Endometrial microvascular endothelial cells (primary cell): ENCODE results near the gene ELOVL3. TPM values are rescaled to one million over a fixed set of nuclear protein-coding genes. Genes with fewer than 3 reads are reported as not detected.
"Not testable (repeated sequence)": the region's sequence is repeated elsewhere in the genome, so short reads cannot be mapped to it uniquely, and the experiment has no call there.

Source experiments
- in situ Hi-C: cut with HindIII; loops from 2 replicates; pipeline ENCODE4 v1.10.0; 2017; ENCODE audit warnings: low sequenced_read_pairs, low pct_unique_long_range_greater_than_20kb; ENCODE audit errors: inconsistent ontology term
- total RNA-seq: library from RNA; depleted of rRNA; stranded (reverse); fragments of >200 nt; gene quantifications from one replicate; pipeline ENCODE4 v1.2.3, GENCODE V29; 2015; ENCODE audit errors: inconsistent ontology term

The ELOVL3 gene, protein sequence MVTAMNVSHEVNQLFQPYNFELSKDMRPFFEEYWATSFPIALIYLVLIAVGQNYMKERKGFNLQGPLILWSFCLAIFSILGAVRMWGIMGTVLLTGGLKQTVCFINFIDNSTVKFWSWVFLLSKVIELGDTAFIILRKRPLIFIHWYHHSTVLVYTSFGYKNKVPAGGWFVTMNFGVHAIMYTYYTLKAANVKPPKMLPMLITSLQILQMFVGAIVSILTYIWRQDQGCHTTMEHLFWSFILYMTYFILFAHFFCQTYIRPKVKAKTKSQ
- not detected for total RNA-seq

DNA sequence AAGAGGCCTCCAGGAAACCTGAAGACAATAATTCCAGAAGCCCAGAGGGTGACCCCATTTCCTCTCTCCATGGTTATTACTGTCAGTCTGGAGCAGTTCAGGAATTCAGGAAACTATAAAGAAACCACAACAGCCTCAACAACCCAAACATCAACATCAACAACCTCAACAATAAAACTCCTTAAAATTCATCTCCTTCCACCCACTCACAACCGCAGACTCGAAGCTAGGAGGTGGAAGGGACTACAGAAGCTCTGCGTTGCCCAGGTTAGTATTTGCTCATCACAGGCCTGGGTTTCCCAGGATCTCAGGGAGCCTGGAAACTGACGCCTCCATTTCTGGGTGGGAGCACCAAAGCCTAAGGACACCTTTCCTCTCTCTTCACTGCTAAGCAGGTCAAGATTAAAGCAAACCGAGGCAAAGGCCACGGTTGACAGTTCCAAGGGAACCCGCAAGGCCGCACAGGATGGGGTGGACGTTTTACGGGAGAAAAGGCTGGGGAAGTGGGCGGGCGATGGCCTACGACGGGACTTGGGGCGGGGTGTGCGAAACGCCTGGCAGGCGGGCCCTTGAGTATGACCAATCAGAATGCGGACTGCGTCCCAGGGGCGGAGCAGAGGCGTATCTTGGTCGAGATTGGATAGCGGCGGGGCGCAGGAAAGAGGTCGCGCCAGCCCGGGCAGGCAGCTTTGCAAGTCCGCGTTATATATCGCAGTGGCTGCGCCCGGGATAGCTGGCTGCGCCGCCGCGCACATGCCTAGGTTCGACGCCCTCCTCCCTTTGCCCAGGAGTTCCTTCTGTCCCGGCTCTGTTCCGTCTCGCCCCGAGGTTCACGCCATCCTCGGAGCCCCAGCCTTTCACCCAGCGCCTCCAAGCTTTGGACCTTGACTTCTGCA, at the start of gene ELOVL3:
Gene ELOVL3, plus strand, starts transcription at position 654 of the 896 bp plus-strand sequence. CDS start 250 bp downstream, outside the sequence.
- in situ Hi-C loops, result loop anchor here (5.0 kb wide), 2 partner anchors 36 to 146 kb away; no protein-coding TSS in a partner anchor

DNA sequence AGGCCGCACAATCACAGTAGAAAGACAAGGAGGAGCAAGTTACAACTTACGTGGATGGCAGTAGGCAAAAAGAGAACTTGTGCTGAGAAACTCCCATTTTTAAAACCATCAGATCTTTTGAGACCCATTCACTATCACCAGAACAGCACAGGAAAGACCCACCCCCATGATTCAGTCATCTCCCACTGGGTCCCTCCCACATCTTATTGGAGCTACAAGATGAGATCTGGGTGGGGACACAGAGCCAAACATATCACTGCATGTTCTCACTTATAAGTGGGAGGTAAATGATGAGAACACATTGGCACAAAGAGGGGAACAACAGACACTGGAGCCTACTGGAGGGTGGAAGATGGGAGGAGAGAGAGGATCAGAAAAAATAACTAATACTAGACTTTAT, 41.5 kb upstream of the ELOVL3 start:
- in situ Hi-C loops, result no loop called here

DNA sequence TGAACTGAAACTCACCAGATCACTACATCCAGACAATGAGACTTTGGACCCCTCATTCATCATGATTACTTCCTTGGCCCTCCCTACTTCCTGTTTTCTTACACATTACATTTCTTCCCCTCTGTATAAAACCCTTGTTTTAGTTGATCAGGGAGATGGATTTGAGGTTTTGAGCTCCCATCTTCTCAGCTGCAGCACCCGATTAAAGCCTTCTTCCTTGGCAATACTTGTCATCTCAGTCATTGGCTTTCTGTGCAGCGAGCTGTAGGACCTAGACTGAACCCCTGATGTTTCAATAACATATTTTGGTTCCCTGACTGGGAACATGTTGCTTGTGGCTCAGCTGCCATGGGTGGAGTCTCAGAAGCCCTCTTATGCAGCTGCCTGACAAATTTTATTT, 40.8 kb upstream of the ELOVL3 start:
- in situ Hi-C loops, result no loop called here

DNA sequence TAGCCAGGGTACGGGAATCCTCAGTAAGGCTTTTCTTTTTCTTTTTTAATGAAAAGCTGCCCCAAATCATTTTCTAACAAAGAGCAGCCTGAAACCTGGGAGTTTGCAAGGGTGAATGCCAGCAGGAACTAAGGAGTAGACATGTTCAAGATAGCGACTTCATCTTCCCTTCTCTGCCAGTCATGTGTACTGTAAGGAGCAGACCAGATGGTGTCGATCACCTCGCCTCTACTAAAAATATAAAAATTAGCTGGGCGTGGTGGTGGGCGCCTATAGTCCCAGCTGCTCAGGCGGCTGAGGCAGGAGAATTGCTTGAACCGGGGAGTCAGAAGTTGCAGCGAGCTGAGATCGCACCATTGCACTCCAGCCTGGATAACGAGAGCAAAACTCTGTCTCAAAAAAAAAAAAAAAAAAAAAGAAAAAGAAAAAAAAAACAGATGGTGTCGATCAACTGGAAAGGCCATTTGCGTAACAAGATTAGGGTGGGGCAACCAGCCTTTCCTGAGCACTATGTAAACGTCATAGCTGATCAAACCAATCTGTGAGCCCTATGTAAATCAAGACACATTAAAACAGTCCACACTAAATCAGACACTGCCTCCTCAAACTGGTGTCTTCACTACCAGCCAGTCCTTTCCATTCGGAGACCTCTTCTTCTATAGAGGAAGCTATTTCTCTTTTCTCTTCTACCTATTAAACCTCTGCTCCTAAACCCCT, 40.1 kb upstream of the ELOVL3 start:
- in situ Hi-C loops, result no loop called here

DNA sequence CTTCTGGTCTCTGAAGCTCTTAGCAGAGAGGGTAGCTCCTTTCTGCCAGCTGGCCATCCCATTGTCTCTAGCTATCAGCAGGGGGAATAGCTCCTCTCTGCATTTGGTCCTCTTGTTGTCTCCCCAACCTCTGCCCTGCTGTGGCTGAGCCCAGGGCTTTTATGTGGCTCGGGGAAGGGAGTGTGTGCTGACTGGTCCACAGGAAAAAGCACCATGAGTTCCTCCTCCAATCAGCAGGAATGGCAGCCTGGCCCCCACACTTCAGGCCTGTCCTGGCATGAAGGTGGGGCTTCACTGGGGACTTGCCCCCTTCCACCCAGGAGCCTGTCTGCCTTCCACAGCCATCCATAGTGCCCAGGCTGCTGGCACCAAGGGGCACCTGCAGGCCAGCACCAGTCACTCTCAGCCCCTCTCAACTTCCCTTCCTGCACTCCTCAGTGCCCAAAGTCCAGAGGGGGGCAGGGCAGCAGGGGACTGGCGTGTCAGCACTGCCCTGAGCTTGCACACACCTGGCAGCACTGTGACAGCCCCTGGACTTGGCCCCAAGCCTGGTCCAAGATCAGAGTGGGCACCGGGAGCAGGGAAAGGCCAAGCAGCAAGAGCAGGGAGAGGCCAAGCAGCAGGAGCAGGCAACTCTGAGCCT, 37.7 kb upstream of the ELOVL3 start:
- in situ Hi-C loops, result no loop called here

DNA sequence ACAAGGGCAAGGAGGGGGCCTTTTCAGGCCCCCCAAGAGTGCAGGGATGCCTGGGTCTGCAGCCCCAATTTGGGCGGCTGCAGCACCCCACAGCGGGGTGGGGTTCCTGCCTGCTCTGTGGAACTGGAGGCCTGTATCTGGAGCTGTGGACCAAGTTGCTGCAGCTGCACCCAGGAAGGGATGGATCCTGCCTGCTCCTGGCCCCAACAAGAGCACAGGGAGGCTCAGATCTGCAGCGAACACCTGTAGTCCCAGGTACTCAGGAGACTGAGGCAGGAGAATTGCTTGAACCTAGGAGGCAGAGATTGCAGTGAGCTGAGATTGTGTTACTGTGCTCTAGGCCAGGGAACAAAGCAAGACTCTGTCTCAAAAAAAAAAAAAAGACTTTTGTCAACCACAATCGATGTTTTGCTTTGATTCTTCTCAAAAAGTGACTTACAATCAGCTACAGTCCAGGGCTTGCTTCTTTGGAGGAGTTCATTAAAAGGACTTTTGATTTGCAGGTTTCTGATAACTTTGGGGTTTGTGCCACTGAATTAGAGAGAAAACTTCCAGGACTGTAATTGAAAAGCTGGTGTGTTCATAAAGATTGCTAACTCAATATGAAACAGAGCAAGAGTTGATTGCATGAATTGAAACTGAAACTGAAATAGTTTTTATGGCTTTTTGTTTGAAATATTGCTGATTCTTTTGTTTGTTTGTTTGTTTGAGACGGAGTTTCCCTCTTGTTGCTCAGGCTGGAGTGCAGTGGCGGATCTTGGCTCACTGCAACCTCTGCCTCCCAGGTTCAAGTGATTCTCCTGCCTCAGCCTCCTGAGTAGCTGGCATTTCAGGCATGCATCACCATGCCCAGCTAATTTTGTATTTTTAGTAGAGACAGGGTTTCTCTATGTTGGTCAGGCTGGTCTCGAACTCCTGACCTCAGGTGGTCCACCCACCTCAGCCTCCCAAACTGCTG, 36.9 kb upstream of the ELOVL3 start:
- in situ Hi-C loops, result not testable (repeated sequence)

DNA sequence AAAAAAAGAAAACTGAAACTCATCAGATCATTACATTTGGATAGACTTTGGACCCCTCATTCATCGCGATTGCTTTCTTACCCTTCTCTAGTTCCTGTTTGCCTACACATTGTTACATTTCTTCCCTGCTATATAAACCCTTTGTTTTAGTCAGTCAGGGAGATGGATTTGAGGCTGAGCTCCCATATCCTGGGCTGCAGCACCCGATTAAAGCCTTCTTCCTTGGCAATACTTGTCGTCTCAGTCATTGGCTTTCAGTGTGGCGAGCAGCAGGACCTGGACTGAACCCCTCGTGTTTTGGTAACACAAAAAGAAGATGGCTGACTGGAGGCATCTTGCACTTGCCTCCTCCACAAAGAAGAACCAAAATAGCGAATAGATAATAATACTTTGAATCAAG, 34.1 kb upstream of the ELOVL3 start:
- in situ Hi-C loops, result no loop called here

DNA sequence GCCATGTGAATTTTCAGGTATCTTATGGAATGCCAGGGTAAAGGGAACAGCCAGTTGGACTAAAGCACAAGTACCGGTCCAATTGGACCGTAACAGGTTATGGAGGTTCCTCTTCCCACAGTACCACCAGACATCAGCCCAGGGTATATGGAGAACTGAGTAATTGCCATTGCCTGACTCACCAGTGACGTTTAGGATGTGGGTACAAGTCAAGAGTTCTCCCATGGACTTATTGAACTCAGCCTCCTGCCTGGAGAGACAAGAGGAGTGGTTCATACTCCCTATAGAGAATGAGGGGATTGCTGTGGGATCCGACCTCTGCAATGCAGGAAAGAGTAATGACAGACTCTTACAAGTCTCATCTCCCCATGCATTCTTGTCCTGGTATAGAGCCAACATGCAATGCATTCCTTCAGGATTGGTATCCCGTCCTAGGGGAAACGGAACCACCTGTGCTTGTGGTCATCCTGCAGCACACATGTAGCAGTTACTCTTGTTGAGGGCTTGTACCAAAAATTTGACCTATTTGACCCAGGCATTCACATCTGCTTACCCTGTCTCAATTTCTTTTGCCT, 30.7 kb upstream of the ELOVL3 start:
- in situ Hi-C loops, result no loop called here

DNA sequence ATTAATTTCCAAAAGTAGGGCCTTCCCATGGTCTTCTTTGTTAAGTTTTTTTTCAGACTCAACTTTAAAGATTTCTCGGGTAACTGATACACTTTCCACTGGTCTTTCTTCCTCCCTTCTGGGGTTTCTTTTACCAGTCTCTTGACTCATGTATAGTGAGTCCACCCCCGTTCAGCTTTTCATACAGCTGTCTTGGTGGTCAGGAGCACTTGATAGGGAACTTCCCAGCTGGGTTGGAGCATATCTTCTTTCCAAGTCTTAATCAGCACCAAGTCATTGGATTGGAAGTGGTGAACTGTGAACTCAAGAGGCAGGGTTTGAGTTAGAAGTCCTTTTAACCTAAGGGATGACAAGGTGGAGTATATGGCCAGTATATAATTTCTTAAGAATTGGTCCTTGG, 29.2 kb upstream of the ELOVL3 start:
- in situ Hi-C loops, result no loop called here

DNA sequence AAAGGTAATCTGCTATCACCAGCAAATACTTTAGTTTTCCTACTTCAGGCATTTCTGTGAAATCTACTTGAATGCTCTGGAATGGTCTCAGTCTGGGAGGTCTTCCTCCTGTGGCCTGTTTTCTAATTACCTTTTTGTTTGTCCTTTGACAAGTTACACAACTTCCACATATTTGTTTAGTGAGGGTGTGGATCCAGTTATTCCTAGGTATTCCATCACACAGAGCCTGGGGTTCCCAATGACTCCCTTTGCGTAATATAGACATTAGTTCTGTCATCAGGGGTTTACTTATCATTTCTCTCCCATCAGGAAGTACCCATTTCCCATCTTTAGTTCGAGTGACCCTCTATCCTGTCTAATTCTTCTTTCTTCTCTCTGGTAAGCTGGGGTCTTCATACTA, 28.1 kb upstream of the ELOVL3 start:
- in situ Hi-C loops, result no loop called here

DNA sequence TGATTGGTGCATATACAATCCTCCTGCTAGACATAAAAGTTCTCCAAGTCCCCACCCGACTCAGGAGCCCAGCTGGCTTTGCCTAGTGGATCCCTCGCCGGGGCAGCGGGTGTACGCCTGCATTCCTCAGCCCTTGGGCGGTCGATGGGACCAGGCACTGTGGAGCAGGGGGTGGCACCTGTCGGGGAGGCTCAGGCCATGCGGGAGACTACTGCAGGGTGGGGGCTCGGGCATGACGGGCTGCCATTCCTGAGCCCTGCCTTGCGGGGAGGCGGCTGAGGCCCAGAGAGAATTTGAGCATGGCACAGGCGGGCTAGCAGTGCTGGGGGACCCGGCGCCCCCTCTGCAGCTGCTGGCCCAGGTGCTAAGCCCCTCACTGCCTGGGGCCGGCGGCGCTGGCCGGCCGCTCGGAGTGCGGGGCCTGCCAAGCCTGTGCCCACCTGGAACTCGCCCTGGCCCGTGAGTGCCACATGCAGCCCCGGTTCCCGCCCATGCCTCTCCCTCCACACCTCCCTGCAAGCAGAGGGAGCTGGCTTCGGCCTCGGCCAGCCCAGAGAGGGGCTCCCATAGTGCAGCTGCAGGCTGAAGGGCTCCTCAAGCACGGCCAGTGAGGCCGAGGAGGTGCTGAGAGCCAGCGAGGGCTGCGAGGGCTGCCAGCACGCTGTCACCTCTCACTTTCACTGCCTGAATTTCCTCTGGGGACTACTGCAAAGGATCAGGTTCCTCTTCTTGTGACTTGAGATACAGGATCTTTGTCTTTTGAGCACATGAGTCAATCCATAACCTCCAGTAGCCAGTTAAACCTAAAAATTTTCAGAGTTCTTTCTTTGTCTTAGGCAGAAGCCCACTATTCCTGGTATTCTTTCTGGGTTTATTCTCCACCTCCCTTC, 25.1 kb upstream of the ELOVL3 start:
- in situ Hi-C loops, result no loop called here

DNA sequence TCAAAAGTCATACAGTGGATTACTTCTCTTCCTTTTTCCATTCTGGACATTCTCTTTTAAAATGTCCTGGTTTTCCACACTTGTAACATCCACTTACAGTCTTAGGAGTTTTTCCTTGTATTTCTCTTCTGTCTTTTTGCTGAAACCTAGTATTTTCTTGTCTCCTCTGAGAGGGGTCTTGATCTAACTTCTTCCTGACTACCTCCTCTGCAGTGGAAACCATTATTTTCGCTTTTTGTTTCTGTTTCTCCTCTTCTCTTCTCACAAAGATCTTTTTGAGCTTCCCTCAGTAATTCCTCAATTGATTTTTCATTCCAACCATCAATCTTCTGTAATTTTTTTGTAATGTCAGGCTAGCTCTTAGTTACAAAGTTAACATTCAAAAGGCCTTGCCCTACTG, 23.7 kb upstream of the ELOVL3 start:
- in situ Hi-C loops, result no loop called here

DNA sequence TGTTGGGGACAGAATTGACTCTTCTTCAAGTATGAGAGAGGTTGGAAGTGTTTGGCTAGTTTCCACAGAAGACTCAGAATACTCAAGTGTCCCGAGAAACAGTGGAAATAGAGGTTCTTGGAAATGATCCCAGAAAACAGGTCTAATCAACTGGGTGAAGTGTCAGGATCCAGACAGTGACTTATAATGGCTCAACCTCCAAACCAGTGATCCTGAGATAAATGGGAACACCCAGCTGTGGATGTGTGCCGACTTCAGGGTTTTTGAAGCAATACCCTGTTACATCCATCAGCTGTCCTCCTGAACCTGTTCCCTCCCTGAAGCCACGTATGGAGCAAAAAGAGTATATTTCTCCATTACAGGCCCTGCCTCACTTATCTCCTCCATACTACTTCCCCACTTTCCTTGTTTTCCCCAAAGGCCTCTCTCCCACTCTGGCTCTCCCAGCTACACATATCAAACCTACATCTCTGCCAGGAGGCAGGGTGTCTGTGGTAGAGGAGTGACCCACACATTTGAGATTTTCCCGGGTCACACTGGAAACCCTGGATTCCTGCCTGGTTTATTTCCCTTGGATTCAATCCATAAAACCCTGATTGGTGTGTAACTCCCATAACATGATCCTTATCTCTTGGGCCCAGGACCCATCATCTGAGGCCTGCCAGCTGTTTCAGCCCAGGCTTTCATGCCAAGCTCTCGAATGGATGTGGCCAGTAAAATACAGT, 17.6 kb upstream of the ELOVL3 start:
- in situ Hi-C loops, result no loop called here

DNA sequence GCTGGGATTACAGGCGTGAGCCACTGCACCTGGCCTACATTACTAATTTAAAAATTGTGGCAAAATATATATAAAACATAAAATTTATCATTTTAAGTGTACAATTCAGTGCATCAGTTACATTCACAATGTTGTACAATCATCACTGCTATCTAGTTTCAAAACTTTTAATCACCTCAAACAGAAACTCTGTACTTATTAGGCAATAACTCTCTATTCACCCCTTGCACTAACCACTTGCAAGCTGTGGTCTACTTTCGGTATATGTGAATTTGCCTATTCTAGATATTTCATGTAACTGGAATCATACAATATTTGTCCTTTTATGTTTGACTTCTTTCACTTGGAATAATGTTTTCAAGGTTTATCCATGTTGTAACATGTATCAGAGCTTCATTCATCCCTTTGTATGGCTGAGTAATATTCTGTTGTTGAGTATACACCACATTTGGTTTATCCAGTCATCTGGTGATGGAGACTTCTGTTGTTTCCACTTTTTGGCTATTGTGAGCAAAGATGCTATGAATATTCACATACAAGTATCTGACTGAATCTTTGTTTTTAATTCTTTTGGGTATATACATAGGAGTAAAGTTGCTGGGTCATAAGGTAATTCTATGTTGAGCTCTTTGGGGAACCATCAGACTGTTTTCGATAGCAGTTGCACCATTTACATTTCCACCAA, 14.3 kb upstream of the ELOVL3 start:
- in situ Hi-C loops, result no loop called here

DNA sequence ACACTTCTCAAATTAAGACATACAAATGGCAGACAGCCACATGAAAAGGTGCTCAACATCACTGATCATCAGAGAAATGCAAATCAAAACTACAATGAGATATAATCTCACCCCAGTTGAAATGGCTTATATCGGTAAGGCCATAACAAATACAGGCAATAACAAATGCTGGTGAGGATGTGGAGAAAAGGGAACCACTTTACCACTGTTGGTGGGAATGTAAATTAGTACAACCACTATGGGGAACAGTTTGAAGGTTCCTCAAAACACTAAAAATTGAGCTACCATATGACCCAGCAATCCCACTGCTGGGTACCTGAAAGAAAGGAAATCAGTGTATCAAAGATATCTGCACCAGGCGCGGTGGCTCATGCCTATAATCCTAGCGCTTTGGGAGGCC, 12.5 kb upstream of the ELOVL3 start:
- in situ Hi-C loops, result not testable (repeated sequence)

DNA sequence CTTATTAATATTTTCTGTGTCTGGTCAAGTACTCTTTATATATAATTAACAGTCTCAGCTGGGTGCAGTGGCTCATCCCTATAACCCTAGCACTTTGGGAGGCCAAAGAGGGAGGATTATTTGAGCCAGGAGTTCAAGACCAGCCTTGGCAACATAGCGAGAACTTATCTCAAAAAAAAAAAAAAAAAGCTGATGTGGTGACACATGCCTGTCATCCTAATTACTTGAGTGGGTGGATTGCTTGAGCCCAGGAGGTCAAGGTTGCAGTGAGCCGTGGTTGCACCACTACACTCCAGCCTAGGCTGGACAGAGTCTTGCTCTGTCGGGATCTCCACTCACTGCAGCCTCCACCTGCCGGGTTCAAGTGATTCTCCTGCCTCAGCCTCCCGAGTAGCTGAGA, 6.7 kb upstream of the ELOVL3 start:
- in situ Hi-C loops, result no loop called here
